ENCODE measurements around the gene MAP3K2.

The MAP3K2 gene

DNA sequence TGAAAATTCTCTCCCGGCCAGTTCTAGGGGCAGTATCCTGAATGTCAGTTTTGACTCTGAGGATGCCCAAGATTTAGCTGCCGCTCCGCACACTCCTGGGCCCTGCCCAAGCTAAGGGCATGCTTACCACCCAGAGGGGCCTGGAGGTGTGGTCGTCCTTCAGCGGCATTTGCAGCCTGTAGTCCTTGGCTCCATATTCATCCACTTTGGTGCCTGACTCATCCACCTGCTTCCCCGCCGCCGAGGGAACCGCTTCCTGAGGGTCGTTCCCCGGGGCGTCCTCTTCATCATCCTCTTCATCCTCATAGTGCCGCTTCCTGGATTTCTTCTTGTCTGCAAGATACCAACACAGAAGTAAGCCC lies 94.4 kb downstream of the MAP3K2 start:
- Histone ChIP-seq H3K4me3 (replicated peaks; ENCODE audit: low read depth, low read length) (peak overlapping the region; percentile 96), H3K36me3 (ENCODE audit: control insufficient read depth, insufficient read depth, low read length) (peaks cover 16% of the 10 kb centered on the region), H3K27me3 (replicated peaks; ENCODE audit: control insufficient read depth, insufficient read depth, low read length) (no peaks in the 10 kb centered on the region)
- DNase-seq (ENCODE audit: extremely low read depth, insufficient read length): no peak
- TF ChIP-seq, protein P1, sequence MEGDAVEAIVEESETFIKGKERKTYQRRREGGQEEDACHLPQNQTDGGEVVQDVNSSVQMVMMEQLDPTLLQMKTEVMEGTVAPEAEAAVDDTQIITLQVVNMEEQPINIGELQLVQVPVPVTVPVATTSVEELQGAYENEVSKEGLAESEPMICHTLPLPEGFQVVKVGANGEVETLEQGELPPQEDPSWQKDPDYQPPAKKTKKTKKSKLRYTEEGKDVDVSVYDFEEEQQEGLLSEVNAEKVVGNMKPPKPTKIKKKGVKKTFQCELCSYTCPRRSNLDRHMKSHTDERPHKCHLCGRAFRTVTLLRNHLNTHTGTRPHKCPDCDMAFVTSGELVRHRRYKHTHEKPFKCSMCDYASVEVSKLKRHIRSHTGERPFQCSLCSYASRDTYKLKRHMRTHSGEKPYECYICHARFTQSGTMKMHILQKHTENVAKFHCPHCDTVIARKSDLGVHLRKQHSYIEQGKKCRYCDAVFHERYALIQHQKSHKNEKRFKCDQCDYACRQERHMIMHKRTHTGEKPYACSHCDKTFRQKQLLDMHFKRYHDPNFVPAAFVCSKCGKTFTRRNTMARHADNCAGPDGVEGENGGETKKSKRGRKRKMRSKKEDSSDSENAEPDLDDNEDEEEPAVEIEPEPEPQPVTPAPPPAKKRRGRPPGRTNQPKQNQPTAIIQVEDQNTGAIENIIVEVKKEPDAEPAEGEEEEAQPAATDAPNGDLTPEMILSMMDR (IDR thresholded peaks at IDR 0.05; ENCODE audit: insufficient read depth, low read length, poor library complexity, severe bottlenecking): no peak

DNA sequence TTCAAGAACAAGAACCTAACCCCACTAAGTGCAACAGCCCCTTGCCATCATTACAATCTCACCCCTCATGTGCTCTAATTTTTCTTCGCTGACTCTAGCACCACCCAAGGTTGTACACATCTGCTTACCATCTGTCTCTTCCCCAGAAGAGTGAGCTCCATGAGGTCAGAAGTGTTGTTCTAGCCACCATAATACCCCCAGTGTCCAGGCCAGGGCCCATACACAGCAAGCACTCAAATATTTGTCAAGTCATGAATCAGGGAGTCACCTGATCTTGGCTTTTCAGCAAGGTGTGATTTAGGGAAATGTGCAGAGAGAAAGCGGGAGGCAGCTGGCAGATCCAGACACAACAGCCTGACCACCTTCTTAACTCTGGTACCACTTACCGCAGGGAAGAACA lies 99.5 kb downstream of the MAP3K2 start:
- no peaks in the 10 kb centered on the region for H3K27me3 ChIP-seq (replicated peaks; ENCODE audit: control insufficient read depth, insufficient read depth, low read length)
- TF ChIP-seq, protein P1 (IDR thresholded peaks at IDR 0.05; ENCODE audit: insufficient read depth, low read length, poor library complexity, severe bottlenecking): no peak
- peaks cover 36% of the 10 kb centered on the region for H3K36me3 ChIP-seq (ENCODE audit: control insufficient read depth, insufficient read depth, low read length)
- DNase-seq (ENCODE audit: extremely low read depth, insufficient read length): no peak
- H3K4me3 ChIP-seq (replicated peaks; ENCODE audit: low read depth, low read length): no peak overlapping the region

DNA sequence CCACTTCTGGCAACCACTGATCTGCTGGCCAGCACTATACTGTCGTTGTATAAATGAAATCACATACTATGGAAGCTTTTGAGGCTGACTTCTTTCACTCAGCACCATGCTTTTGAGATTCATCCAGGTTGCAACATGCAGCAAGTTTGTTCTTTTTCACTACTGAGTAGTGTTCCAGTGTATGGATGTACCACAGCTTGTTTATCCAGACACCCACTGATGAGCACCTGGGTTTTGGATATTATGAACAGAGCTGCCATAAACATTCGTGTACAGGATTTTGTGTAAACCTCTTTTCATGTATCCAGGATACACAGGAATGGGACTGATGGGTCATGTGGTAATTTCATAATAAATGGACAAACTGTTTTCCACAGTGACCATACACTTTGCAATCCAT lies 104.5 kb downstream of the MAP3K2 start:
- peaks cover 37% of the 10 kb centered on the region for H3K36me3 ChIP-seq (ENCODE audit: control insufficient read depth, insufficient read depth, low read length)
- H3K27me3 ChIP-seq (replicated peaks; ENCODE audit: control insufficient read depth, insufficient read depth, low read length): no peaks in the 10 kb centered on the region
- TF ChIP-seq, protein P1 (IDR thresholded peaks at IDR 0.05; ENCODE audit: insufficient read depth, low read length, poor library complexity, severe bottlenecking): no peak
- H3K4me3 ChIP-seq (replicated peaks; ENCODE audit: low read depth, low read length): no peak overlapping the region
- DNase-seq (ENCODE audit: extremely low read depth, insufficient read length): no peak

DNA sequence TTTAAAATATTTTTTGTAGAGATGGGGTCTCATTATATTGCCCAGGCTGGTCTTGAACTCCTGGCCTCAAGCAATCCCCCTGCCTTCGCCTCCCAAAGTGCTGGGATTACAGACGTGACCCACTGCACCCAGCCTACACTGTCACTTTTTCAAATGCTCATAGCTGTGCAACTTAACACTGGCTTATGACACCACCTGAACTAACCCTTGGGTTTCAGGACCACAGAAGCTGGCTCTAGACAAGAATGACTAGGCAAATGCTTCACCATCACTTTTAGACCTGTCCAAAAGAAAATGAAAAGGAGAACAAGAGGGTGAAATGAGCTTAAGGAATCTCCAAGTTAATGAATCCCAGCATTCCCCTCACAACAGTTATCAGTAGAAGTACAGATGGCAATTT lies 107.1 kb downstream of the MAP3K2 start:
- H3K4me3 ChIP-seq (replicated peaks; ENCODE audit: low read depth, low read length): no peak overlapping the region
- TF ChIP-seq, protein P1 (IDR thresholded peaks at IDR 0.05; ENCODE audit: insufficient read depth, low read length, poor library complexity, severe bottlenecking): no peak
- no peaks in the 10 kb centered on the region for H3K27me3 ChIP-seq (replicated peaks; ENCODE audit: control insufficient read depth, insufficient read depth, low read length)
- H3K36me3 ChIP-seq (ENCODE audit: control insufficient read depth, insufficient read depth, low read length): peaks cover 25% of the 10 kb centered on the region
- DNase-seq (ENCODE audit: extremely low read depth, insufficient read length): no peak

DNA sequence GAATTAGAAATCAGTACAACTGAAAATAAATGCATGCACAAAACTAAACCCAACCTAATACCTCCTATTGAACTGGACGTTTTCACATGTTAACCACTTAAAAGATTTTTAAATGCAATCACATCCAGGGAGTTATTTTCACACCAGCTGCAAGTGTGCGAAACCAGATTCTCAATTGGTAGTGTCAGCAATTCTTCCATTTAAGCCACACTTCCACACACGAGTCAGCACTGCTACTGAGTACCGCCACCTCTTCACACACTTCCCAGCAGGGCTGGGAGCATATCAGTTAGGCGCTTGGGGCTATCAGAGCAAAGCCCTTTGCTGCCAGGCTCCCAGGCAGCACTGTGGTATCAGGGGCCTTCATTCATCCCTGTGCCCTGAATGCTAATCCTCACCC lies 108.0 kb downstream of the MAP3K2 start:
- Histone ChIP-seq H3K4me3 (replicated peaks; ENCODE audit: low read depth, low read length) (no peak overlapping the region), H3K27me3 (replicated peaks; ENCODE audit: control insufficient read depth, insufficient read depth, low read length) (no peaks in the 10 kb centered on the region), H3K36me3 (ENCODE audit: control insufficient read depth, insufficient read depth, low read length) (peaks cover 28% of the 10 kb centered on the region)
- TF ChIP-seq, protein P1 (IDR thresholded peaks at IDR 0.05; ENCODE audit: insufficient read depth, low read length, poor library complexity, severe bottlenecking): no peak
- no peak for DNase-seq (ENCODE audit: extremely low read depth, insufficient read length)

DNA sequence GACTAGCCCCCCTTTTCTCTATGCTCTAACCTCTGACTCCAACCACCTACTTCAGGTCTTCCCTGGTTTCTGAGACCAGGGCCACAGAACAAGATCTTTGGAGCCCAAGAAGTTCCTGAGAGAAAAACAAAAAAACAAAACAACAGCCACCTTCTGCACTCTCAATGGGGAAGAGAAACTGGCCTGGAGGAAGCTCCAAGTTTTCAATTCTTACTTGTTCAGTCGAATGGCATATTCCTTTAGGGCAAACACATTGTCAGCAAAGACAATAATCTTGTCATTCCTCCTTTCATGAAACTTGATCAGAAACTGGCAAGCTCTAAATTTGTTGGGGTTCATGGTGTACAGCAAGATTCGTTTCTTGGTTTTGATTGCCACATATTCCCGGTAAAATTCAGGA lies 108.8 kb downstream of the MAP3K2 start:
- TF ChIP-seq, protein P1 (IDR thresholded peaks at IDR 0.05; ENCODE audit: insufficient read depth, low read length, poor library complexity, severe bottlenecking): no peak
- DNase-seq (ENCODE audit: extremely low read depth, insufficient read length): no peak
- no peak overlapping the region for H3K4me3 ChIP-seq (replicated peaks; ENCODE audit: low read depth, low read length)
- H3K27me3 ChIP-seq (replicated peaks; ENCODE audit: control insufficient read depth, insufficient read depth, low read length): no peaks in the 10 kb centered on the region
- peaks cover 32% of the 10 kb centered on the region for H3K36me3 ChIP-seq (ENCODE audit: control insufficient read depth, insufficient read depth, low read length)

All from GM06990 (cell line).